ENCODE results near the gene CD247.

Gene CD247

GRCh38 chr1:167418391-167418790 lies 99.9 kb downstream of the CD247 start:
- DNase-seq (ENCODE audit: low read depth in 2 of 3, low spot score in 2 of 3): no peak

- DNase-seq (ENCODE audit: low read depth in 2 of 3, low spot score in 2 of 3): no peak
Measured at GRCh38 chr1:167416506-167416905, 101.8 kb downstream of the CD247 start.

- DNase-seq (ENCODE audit: low read depth in 2 of 3, low spot score in 2 of 3): no peak
Measured at GRCh38 chr1:167413328-167413727, 105.0 kb downstream of the CD247 start.

GRCh38 chr1:167412920-167413319 lies 105.4 kb downstream of the CD247 start:
- no peak for DNase-seq (ENCODE audit: low read depth in 2 of 3, low spot score in 2 of 3)

- DNase-seq (ENCODE audit: low read depth in 2 of 3, low spot score in 2 of 3): no peak
Measured at GRCh38 chr1:167412072-167412471, 106.3 kb downstream of the CD247 start.

- DNase-seq (ENCODE audit: low read depth in 2 of 3, low spot score in 2 of 3): no peak
Measured at GRCh38 chr1:167409183-167409582, 109.1 kb downstream of the CD247 start.

- DNase-seq (ENCODE audit: low read depth in 2 of 3, low spot score in 2 of 3): no peak
Measured at GRCh38 chr1:167408355-167408754, 110.0 kb downstream of the CD247 start.

GRCh38 chr1:167404908-167405307 lies 113.4 kb downstream of the CD247 start:
- no peak for DNase-seq (ENCODE audit: low read depth in 2 of 3, low spot score in 2 of 3)

GRCh38 chr1:167404161-167404888 lies 114.0 kb downstream of the CD247 start:
- no peak for DNase-seq (ENCODE audit: low read depth in 2 of 3, low spot score in 2 of 3)

GRCh38 chr1:167401260-167401873 lies 117.0 kb downstream of the CD247 start:
- DNase-seq (ENCODE audit: low read depth in 2 of 3, low spot score in 2 of 3): no peak

- DNase-seq (ENCODE audit: low read depth in 2 of 3, low spot score in 2 of 3): no peak
Measured at GRCh38 chr1:167400359-167400953, 117.9 kb downstream of the CD247 start.

- DNase-seq (ENCODE audit: low read depth in 2 of 3, low spot score in 2 of 3): no peak
Measured at GRCh38 chr1:167392200-167392696, 126.1 kb downstream of the CD247 start.

GRCh38 chr1:167388976-167389375 lies 129.4 kb downstream of the CD247 start:
- DNase-seq (ENCODE audit: low read depth in 2 of 3, low spot score in 2 of 3): no peak

- no peak for DNase-seq (ENCODE audit: low read depth in 2 of 3, low spot score in 2 of 3)
Measured at GRCh38 chr1:167387251-167387910, 130.9 kb downstream of the CD247 start.

Data from activated CD8-positive, alpha-beta memory T cell treated with anti-CD3 and anti-CD28 coated beads for 48 hours (primary cell).